Liver (tissue), 9 donors: ENCODE data around the gene KSR2. TPM values are rescaled to one million over a fixed set of nuclear protein-coding genes. Genes with fewer than 3 reads are reported as not detected.

Source experiments
- DNase-seq: peaks from one replicate; pipeline ENCODE4 v3.0.0-alpha.2; 2017; ENCODE audit warnings: low spot score
- H3K27ac ChIP-seq, 2 donors: one replicate each; pipeline ENCODE4 v1.7.0; 2013; ENCODE audit warnings: inconsistent platforms in 2 of 2, low read length in 2 of 2, control low read depth in 1 of 2, low read depth in 1 of 2, mild to moderate bottlenecking in 1 of 2
- H3K27me3 ChIP-seq, 4 donors: one replicate each; pipeline versions ENCODE4 v1.6.1 to v1.7.0; 2013; ENCODE audit warnings: low read length in 3 of 4, inconsistent platforms in 1 of 4, mild to moderate bottlenecking in 1 of 4, moderate library complexity in 1 of 4; ENCODE audit not compliant: control insufficient read depth in 4 of 4, insufficient read depth in 4 of 4
- H3K36me3 ChIP-seq, 4 donors: one replicate each; pipeline versions ENCODE4 v1.6.1 to v1.7.0; 2013; ENCODE audit warnings: low read length in 3 of 4, mild to moderate bottlenecking in 3 of 4, low read depth in 1 of 4, moderate library complexity in 1 of 4; ENCODE audit not compliant: control insufficient read depth in 4 of 4, insufficient read depth in 3 of 4
- H3K4me1 ChIP-seq, 4 donors: one replicate each; pipeline versions ENCODE4 v1.6.1 to v1.7.0; 2013; ENCODE audit warnings: low read length in 3 of 4, mild to moderate bottlenecking in 3 of 4, moderate library complexity in 1 of 4; ENCODE audit not compliant: control insufficient read depth in 4 of 4, insufficient read depth in 4 of 4
- H3K4me3 ChIP-seq, 3 donors: one replicate each; pipeline versions ENCODE4 v1.6.1 to v1.7.0; 2013; ENCODE audit warnings: low read length in 3 of 3, control low read depth in 1 of 3, low read depth in 1 of 3, mild to moderate bottlenecking in 1 of 3
- H3K9ac ChIP-seq, 2 donors: one replicate each; pipeline ENCODE4 v1.7.0; 2013; ENCODE audit warnings: low read length in 2 of 2, mild to moderate bottlenecking in 2 of 2, moderate library complexity in 2 of 2, control low read depth in 1 of 2, low read depth in 1 of 2
- H3K9me3 ChIP-seq, 4 donors: one replicate each; pipeline versions ENCODE4 v1.6.1 to v1.7.0; 2013; ENCODE audit warnings: low read length in 3 of 4; ENCODE audit not compliant: control insufficient read depth in 4 of 4
- ATF3 ChIP-seq: IDR thresholded peaks from 2 replicates; pipeline ENCODE4 v1.6.1; 2016; ENCODE audit warnings: antibody characterized with exemption
- EGR1 ChIP-seq, 2 donors: IDR thresholded peaks; 2 replicates each; pipeline ENCODE4 v1.6.1; 2016 to 2018; ENCODE audit warnings: antibody characterized with exemption in 2 of 2, low read depth in 2 of 2
- FOXA1 ChIP-seq: IDR thresholded peaks from 2 replicates; pipeline ENCODE4 v1.6.1; 2016; ENCODE audit warnings: antibody characterized with exemption
- HNF4A ChIP-seq, 2 donors: conservative IDR thresholded peaks; 2 replicates each; pipeline ENCODE4 v1.6.1; 2016; ENCODE audit warnings: antibody characterized with exemption in 2 of 2, mild to moderate bottlenecking in 2 of 2
- HNF4G ChIP-seq: IDR thresholded peaks from 2 replicates; pipeline ENCODE4 v1.6.1; 2016; ENCODE audit warnings: antibody characterized with exemption
- JUND ChIP-seq, 2 donors: IDR thresholded peaks; 2 replicates each; pipeline ENCODE4 v1.6.1; 2016; ENCODE audit warnings: antibody characterized with exemption in 2 of 2
- NR2F2 ChIP-seq: IDR thresholded peaks from 2 replicates; pipeline ENCODE4 v1.6.1; 2016; ENCODE audit warnings: antibody characterized with exemption
- REST ChIP-seq: IDR thresholded peaks from 2 replicates; pipeline ENCODE4 v1.6.1; 2016; ENCODE audit warnings: antibody characterized with exemption, mild to moderate bottlenecking
- RXRA ChIP-seq, 2 donors: IDR thresholded peaks; 2 replicates each; pipeline ENCODE4 v1.6.1; 2017 to 2018; ENCODE audit warnings: antibody characterized with exemption in 2 of 2, mild to moderate bottlenecking in 1 of 2
- TAF1 ChIP-seq: conservative IDR thresholded peaks from 2 replicates; pipeline ENCODE4 v1.6.1; 2016; ENCODE audit warnings: antibody characterized with exemption, mild to moderate bottlenecking
- YY1 ChIP-seq: IDR thresholded peaks from 2 replicates; pipeline ENCODE4 v1.6.1; 2016; ENCODE audit warnings: antibody characterized with exemption, mild to moderate bottlenecking
- WGBS: extraction: QIAGEN DNeasy Blood & Tissue Kit; methylation state at CpG from one replicate; pipeline ENCODE4 v1.1.7; 2013; 5-methylcytosine and 5-hydroxymethylcytosine counted together
- polyA plus RNA-seq, 2 donors: library from polyadenylated mRNA; stranded (reverse) in 1 of 2; unstranded in 1 of 2; fragments of 200-250 nt in 1 of 2; fragments of >200 nt in 1 of 2; fragmentation: Nextera tagmentation in 1 of 2; extraction: Ambion mirVana in 1 of 2; gene quantifications; one replicate each; pipeline versions ENCODE4 v1.2.1 to v1.2.3, GENCODE V29; 2013 to 2015
- total RNA-seq, 2 donors: library from RNA; depleted of rRNA; stranded (reverse); fragments of >200 nt; gene quantifications; one replicate each; pipeline ENCODE4 v1.2.3, GENCODE V29; 2014
- donor health status: healthy.
- donor health status: healthy.
- donor health status: healthy.
- donor health status: healthy.
- donor health status: healthy.

KSR2 gene
- total and polyA plus RNA-seq, 4 donors: under 0.01 to 0.02 (median under 0.01) TPM; not detected in 1

GRCh38 chr12:117820216-117820907 lies 148.4 kb downstream of the KSR2 start (continued):
- TF ChIP-seq TAF1: no peak
- TF ChIP-seq NR2F2: no peak
- no peak for TF ChIP-seq HNF4G
- TF ChIP-seq EGR1 (IDR thresholded peaks at IDR 0.05; ENCODE audit: low read depth in 2 of 2): no peak
- TF ChIP-seq RXRA (IDR thresholded peaks at IDR 0.05): no peak
- no peak for TF ChIP-seq JUND (IDR thresholded peaks at IDR 0.05)
- TF ChIP-seq HNF4A (conservative IDR thresholded peaks at IDR 0.05): no peak
- TF ChIP-seq YY1: no peak

GRCh38 chr12:117819160-117819559 lies 149.6 kb downstream of the KSR2 start:
- 44% methylated on average over 4 of the region's 4 CpGs for WGBS
- no peak overlapping the region for H3K4me3 ChIP-seq
- H3K9ac ChIP-seq: no peak overlapping the region
- peaks cover 0 to 4% (median 1%) of the 10 kb centered on the region in 4 donors for H3K9me3 ChIP-seq
- no peaks in the 10 kb centered on the region for H3K36me3 ChIP-seq
- no peak for DNase-seq
- TF ChIP-seq RXRA (IDR thresholded peaks at IDR 0.05): no peak
- no peak for TF ChIP-seq REST
- no peaks in the 10 kb centered on the region for H3K4me1 ChIP-seq
- H3K27me3 ChIP-seq: peaks cover 0 to 4% (median 0%) of the 10 kb centered on the region in 4 donors
- H3K27ac ChIP-seq: no peak overlapping the region

GRCh38 chr12:117818400-117818799 lies 150.4 kb downstream of the KSR2 start:
- no peak overlapping the region for H3K9ac ChIP-seq
- H3K27ac ChIP-seq: no peak overlapping the region
- DNase-seq: no peak
- no peak overlapping the region for H3K4me3 ChIP-seq
- no peaks in the 10 kb centered on the region for H3K4me1 ChIP-seq
- H3K9me3 ChIP-seq: peaks cover 0 to 4% (median 1%) of the 10 kb centered on the region in 4 donors
- TF ChIP-seq ATF3 (no peak), TAF1 (no peak)
- peaks cover 0 to 4% (median 0%) of the 10 kb centered on the region in 4 donors for H3K27me3 ChIP-seq
- no peaks in the 10 kb centered on the region for H3K36me3 ChIP-seq
- 37% methylated on average over 5 of the region's 5 CpGs for WGBS

- Histone ChIP-seq H3K27me3 (no peaks in the 10 kb centered on the region), H3K27ac (no peak overlapping the region), H3K4me3 (no peak overlapping the region), H3K9ac (no peak overlapping the region), H3K4me1 (no peaks in the 10 kb centered on the region), H3K36me3 (no peaks in the 10 kb centered on the region), H3K9me3 (no peaks in the 10 kb centered on the region)
- no peak for TF ChIP-seq FOXA1
- no peak for TF ChIP-seq TAF1
- no peak for DNase-seq
- WGBS: 83% methylated on average over 3 of the region's 3 CpGs
These were observed 159.3 kb downstream of the KSR2 start for GRCh38 chr12:117809509-117809908.
